ENCODE measurements around the gene USP48.
"Not testable (repeated sequence)": the region's sequence is repeated elsewhere in the genome, so short reads cannot be mapped to it uniquely, and the experiment has no call there.

DNA sequence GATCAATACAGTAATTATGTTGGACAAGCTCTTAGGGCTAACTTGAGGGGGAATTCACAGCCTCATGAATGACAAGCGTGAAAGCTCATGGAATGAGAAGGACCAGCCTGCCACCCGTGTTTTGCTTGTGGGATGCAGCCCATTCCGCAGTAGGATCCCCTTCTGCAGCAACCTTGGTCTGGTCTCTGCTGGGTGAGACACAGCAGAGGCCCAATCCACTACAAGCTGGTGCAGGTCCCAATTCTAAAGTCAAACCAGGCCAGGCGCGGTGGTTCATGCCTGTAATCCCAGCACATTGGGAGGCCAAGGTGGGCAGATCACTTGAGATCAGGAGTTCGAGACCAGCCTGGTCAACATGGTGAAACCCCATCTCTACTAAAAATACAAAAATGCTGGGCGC lies 109.1 kb downstream of the USP48 start:
- TF ChIP-seq, protein P1, sequence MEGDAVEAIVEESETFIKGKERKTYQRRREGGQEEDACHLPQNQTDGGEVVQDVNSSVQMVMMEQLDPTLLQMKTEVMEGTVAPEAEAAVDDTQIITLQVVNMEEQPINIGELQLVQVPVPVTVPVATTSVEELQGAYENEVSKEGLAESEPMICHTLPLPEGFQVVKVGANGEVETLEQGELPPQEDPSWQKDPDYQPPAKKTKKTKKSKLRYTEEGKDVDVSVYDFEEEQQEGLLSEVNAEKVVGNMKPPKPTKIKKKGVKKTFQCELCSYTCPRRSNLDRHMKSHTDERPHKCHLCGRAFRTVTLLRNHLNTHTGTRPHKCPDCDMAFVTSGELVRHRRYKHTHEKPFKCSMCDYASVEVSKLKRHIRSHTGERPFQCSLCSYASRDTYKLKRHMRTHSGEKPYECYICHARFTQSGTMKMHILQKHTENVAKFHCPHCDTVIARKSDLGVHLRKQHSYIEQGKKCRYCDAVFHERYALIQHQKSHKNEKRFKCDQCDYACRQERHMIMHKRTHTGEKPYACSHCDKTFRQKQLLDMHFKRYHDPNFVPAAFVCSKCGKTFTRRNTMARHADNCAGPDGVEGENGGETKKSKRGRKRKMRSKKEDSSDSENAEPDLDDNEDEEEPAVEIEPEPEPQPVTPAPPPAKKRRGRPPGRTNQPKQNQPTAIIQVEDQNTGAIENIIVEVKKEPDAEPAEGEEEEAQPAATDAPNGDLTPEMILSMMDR (IDR thresholded peaks at IDR 0.05 in 4 of 5, conservative IDR thresholded peaks at IDR 0.05 in 1 of 5), result not testable (repeated sequence)
- TF ChIP-seq POLR2A (IDR thresholded peaks at IDR 0.05), result not testable (repeated sequence)

Data from gastrocnemius medialis (tissue), 4 donors.